GM20000 (cell line): ENCODE results near the gene KRTAP10-11.
"Not testable (repeated sequence)": the region's sequence is repeated elsewhere in the genome, so short reads cannot be mapped to it uniquely, and the experiment has no call there.

Experiments
- DNase-seq: peaks from one replicate; pipeline ENCODE4 v3.0.0; 2012; ENCODE audit warnings: low spot score
- CTCF ChIP-seq: IDR thresholded peaks from 2 replicates; pipeline ENCODE4 v1.5.1; 2012; ENCODE audit warnings: mild to moderate bottlenecking, control low read depth; ENCODE audit errors: extremely low read depth, missing control alignments

KRTAP10-11 gene

GRCh38 chr21:44684483-44684882 is 38.3 kb downstream of the KRTAP10-11 start:
- no peak for TF ChIP-seq CTCF
- DNase-seq, result no peak

- not testable (repeated sequence) for DNase-seq
Observed at GRCh38 chr21:44685050-44685449, 38.8 kb downstream of the KRTAP10-11 start.

GRCh38 chr21:44686000-44686781 is 40.0 kb downstream of the KRTAP10-11 start:
- TF ChIP-seq CTCF, result no peak
- no peak for DNase-seq

GRCh38 chr21:44686843-44687561 is 40.8 kb downstream of the KRTAP10-11 start:
- DNase-seq, result no peak
- TF ChIP-seq CTCF, result no peak

GRCh38 chr21:44687671-44688070 is 41.5 kb downstream of the KRTAP10-11 start:
- no peak for DNase-seq

GRCh38 chr21:44689740-44690139 is 43.5 kb downstream of the KRTAP10-11 start:
- DNase-seq, result not testable (repeated sequence)

More at GRCh38 chr21:44687671-44688070, 41.5 kb downstream of the KRTAP10-11 start:
- TF ChIP-seq CTCF, result no peak

GRCh38 chr21:44691686-44692085 is 45.5 kb downstream of the KRTAP10-11 start:
- no peak for DNase-seq
- TF ChIP-seq CTCF, result no peak

- no peak for TF ChIP-seq CTCF
- no peak for DNase-seq
Observed at GRCh38 chr21:44692798-44693512, 46.7 kb downstream of the KRTAP10-11 start.
